Heart left ventricle (tissue), 13 donors: ENCODE measurements around the gene SLX4IP.

ENCODE experiments used
- POLR2A ChIP-seq, 2 donors: fragments of 450-650 bp; IDR thresholded peaks; one replicate each; pipeline ENCODE4 v1.6.1; 2017; ENCODE audit warnings: antibody characterized with exemption in 2 of 2, mild to moderate bottlenecking in 2 of 2, moderate library complexity in 2 of 2
- TF ChIP-seq, protein P1 (sequence below), 12 donors: fragments of 200-600 bp; sonication (generic) in 4 of 12; IDR thresholded peaks; one replicate each; pipeline versions ENCODE4 v1.5.0 to v1.8.0; 2018 to 2022; ENCODE audit warnings: antibody characterized with exemption in 12 of 12, mild to moderate bottlenecking in 5 of 12
- donor health status: ischemic (EF 13 %, LVEDD 7.1; RV severe dilation, severe dysfunction).
- donor health status: DM: no; HTN: yes; CAD: no.
- donor health status: DM: no; HTN: no; CAD: no.
- donor health status: ischemic (EF 25% LVEDD 6.9; RV normal size, moderate dysfunction).
- donor health status: ischemic (EF 25% LVEDD 5.7; RV mildly dilated, moderate dysfunction).
- donor health status: ischemic (EF 35%, LVEDD 5.7; RV mildly dilated, moderate dysfunction).
- donor health status: nonischemic (EF 11% LVEDD 7.7; RV severe dilation, severe dysfunction).
- donor health status: DM: yes; HTN: yes; CAD: no.
- donor health status: PGD.
- donor health status: ischemic (EF 29% LVEDD 5.4; RV normal size, mild dysfunction).
- donor health status: nonischemic (EF 23%, LVEDD 6.1; RV moderate dilation, normal function).

- no peak for TF ChIP-seq POLR2A (IDR thresholded peaks at IDR 0.05)
- TF ChIP-seq, protein P1, sequence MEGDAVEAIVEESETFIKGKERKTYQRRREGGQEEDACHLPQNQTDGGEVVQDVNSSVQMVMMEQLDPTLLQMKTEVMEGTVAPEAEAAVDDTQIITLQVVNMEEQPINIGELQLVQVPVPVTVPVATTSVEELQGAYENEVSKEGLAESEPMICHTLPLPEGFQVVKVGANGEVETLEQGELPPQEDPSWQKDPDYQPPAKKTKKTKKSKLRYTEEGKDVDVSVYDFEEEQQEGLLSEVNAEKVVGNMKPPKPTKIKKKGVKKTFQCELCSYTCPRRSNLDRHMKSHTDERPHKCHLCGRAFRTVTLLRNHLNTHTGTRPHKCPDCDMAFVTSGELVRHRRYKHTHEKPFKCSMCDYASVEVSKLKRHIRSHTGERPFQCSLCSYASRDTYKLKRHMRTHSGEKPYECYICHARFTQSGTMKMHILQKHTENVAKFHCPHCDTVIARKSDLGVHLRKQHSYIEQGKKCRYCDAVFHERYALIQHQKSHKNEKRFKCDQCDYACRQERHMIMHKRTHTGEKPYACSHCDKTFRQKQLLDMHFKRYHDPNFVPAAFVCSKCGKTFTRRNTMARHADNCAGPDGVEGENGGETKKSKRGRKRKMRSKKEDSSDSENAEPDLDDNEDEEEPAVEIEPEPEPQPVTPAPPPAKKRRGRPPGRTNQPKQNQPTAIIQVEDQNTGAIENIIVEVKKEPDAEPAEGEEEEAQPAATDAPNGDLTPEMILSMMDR (IDR thresholded peaks at IDR 0.05): no peak
These were observed 92.7 kb downstream of the SLX4IP start for GRCh38 chr20:10527781-10528180.
